Neural cell (in vitro differentiated cells): ENCODE measurements around the gene LRRK2.

ENCODE experiments used
- EZH2 ChIP-seq: fragments of 200-600, 300-800 bp; shearing (Covaris generic), sonication (generic); IDR thresholded peaks from 2 replicates; pipeline ENCODE4 v1.6.1; 2014; ENCODE audit warnings: antibody characterized with exemption, low read length, borderline replicate concordance, mild to moderate bottlenecking; ENCODE audit not compliant: insufficient read depth, poor library complexity, severe bottlenecking
- POLR2AphosphoS5 ChIP-seq: IDR thresholded peaks from 2 replicates; pipeline ENCODE4 v1.6.1; 2012
- TF ChIP-seq, protein P1 (sequence below): fragments of 450-650 bp; IDR thresholded peaks from 2 replicates; pipeline ENCODE4 v1.5.1; 2014; ENCODE audit warnings: antibody characterized with exemption, mild to moderate bottlenecking, moderate library complexity; ENCODE audit not compliant: poor library complexity, severe bottlenecking
- TF ChIP-seq, protein P2 (sequence below): IDR thresholded peaks from 2 replicates; pipeline ENCODE4 v1.6.1; 2012; ENCODE audit warnings: borderline replicate concordance

DNA sequence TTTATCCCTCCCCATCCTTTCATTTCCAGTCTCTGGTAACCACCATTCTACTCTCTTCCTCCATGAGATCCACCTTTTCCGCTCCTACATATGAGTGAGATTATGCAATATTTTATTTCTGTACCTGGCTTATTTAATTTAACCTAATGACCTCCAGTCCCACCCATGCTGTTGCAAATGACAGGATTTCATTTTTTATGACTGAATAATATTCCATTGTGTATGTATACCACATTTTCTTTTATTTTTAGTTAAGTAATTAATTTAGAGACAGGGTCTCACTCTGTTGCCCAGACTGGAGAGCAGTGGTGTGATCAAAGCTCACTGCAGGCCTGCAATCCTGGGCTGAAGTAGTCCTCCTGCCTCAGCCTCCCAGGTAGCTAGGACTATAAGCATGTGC is 2.6 kb downstream of the LRRK2 start:
- TF ChIP-seq, protein P1, sequence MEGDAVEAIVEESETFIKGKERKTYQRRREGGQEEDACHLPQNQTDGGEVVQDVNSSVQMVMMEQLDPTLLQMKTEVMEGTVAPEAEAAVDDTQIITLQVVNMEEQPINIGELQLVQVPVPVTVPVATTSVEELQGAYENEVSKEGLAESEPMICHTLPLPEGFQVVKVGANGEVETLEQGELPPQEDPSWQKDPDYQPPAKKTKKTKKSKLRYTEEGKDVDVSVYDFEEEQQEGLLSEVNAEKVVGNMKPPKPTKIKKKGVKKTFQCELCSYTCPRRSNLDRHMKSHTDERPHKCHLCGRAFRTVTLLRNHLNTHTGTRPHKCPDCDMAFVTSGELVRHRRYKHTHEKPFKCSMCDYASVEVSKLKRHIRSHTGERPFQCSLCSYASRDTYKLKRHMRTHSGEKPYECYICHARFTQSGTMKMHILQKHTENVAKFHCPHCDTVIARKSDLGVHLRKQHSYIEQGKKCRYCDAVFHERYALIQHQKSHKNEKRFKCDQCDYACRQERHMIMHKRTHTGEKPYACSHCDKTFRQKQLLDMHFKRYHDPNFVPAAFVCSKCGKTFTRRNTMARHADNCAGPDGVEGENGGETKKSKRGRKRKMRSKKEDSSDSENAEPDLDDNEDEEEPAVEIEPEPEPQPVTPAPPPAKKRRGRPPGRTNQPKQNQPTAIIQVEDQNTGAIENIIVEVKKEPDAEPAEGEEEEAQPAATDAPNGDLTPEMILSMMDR, result no peak
- TF ChIP-seq, protein P2, sequence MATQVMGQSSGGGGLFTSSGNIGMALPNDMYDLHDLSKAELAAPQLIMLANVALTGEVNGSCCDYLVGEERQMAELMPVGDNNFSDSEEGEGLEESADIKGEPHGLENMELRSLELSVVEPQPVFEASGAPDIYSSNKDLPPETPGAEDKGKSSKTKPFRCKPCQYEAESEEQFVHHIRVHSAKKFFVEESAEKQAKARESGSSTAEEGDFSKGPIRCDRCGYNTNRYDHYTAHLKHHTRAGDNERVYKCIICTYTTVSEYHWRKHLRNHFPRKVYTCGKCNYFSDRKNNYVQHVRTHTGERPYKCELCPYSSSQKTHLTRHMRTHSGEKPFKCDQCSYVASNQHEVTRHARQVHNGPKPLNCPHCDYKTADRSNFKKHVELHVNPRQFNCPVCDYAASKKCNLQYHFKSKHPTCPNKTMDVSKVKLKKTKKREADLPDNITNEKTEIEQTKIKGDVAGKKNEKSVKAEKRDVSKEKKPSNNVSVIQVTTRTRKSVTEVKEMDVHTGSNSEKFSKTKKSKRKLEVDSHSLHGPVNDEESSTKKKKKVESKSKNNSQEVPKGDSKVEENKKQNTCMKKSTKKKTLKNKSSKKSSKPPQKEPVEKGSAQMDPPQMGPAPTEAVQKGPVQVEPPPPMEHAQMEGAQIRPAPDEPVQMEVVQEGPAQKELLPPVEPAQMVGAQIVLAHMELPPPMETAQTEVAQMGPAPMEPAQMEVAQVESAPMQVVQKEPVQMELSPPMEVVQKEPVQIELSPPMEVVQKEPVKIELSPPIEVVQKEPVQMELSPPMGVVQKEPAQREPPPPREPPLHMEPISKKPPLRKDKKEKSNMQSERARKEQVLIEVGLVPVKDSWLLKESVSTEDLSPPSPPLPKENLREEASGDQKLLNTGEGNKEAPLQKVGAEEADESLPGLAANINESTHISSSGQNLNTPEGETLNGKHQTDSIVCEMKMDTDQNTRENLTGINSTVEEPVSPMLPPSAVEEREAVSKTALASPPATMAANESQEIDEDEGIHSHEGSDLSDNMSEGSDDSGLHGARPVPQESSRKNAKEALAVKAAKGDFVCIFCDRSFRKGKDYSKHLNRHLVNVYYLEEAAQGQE, result no peak
- no peak for TF ChIP-seq EZH2
- no peak for TF ChIP-seq POLR2AphosphoS5
